HepG2 (cell line): ENCODE results near the gene TMBIM1. TPM values are rescaled to one million over a fixed set of nuclear protein-coding genes. Genes with fewer than 3 reads are reported as not detected.

Experiments
- AHR ChIP-seq: IDR thresholded peaks from 2 replicates; pipeline ENCODE4 v1.6.1; 2018; ENCODE audit warnings: missing genetic modification reagents, missing compliant biosample characterization
- ARNT2 ChIP-seq: sonication (generic); formaldehyde crosslinking; IDR thresholded peaks from 2 replicates; pipeline ENCODE4 v1.8.0; 2022; ENCODE audit warnings: mild to moderate bottlenecking, low read depth, missing genetic modification reagents, moderate library complexity
- ATRX ChIP-seq: sonication (generic); formaldehyde crosslinking; IDR thresholded peaks from 2 replicates; pipeline ENCODE4 v1.4.0; 2020; ENCODE audit warnings: missing genetic modification reagents, borderline replicate concordance
- CBFB ChIP-seq: sonication (generic); formaldehyde crosslinking; IDR thresholded peaks from 2 replicates; pipeline ENCODE4 v1.4.0; 2020; ENCODE audit warnings: missing genetic modification reagents
- GPBP1L1 ChIP-seq: sonication (generic); formaldehyde crosslinking; IDR thresholded peaks from 2 replicates; pipeline ENCODE4 v1.5.0; 2020; ENCODE audit warnings: mild to moderate bottlenecking, missing genetic modification reagents
- HNF4A ChIP-seq: sonication (generic); formaldehyde crosslinking; IDR thresholded peaks from 2 replicates; pipeline ENCODE4 v1.4.0; 2020; ENCODE audit warnings: missing genetic modification reagents
- HNRNPUL1 ChIP-seq: fragments of 200-400 bp; formaldehyde crosslinking; IDR thresholded peaks from 2 replicates; pipeline ENCODE4 v1.6.1; 2017; ENCODE audit warnings: low read depth, mild to moderate bottlenecking, low read length, moderate library complexity
- JUN ChIP-seq: sonication (generic); formaldehyde crosslinking; IDR thresholded peaks from 2 replicates; pipeline ENCODE4 v1.4.0; 2020; ENCODE audit warnings: mild to moderate bottlenecking, missing genetic modification reagents
- MIER3 ChIP-seq: IDR thresholded peaks from 2 replicates; pipeline ENCODE4 v1.6.1; 2016; ENCODE audit warnings: missing compliant biosample characterization, borderline replicate concordance
- NKX3-1 ChIP-seq: sonication (generic); formaldehyde crosslinking; IDR thresholded peaks from 2 replicates; pipeline ENCODE4 v1.5.0; 2020; ENCODE audit warnings: missing genetic modification reagents
- NRL ChIP-seq: sonication (generic); formaldehyde crosslinking; IDR thresholded peaks from 2 replicates; pipeline ENCODE4 v1.5.0; 2020; ENCODE audit warnings: missing genetic modification reagents, mild to moderate bottlenecking, moderate library complexity, borderline replicate concordance
- SRF ChIP-seq: IDR thresholded peaks from 2 replicates; pipeline ENCODE4 v1.6.1; 2011; ENCODE audit warnings: mild to moderate bottlenecking, low read depth, low read length, moderate library complexity
- TBX2 ChIP-seq: sonication (generic); formaldehyde crosslinking; IDR thresholded peaks from 2 replicates; pipeline ENCODE4 v1.5.0; 2020; ENCODE audit warnings: missing genetic modification reagents, mild to moderate bottlenecking, borderline replicate concordance
- U2AF1 ChIP-seq: fragments of 200-400 bp; formaldehyde crosslinking; optimal IDR thresholded peaks from 2 replicates; pipeline ENCODE3; 2017; ENCODE audit warnings: mild to moderate bottlenecking, low read depth, low read length
- ZBTB1 ChIP-seq: sonication (generic); formaldehyde crosslinking; IDR thresholded peaks from 2 replicates; pipeline ENCODE4 v1.4.0; 2020; ENCODE audit warnings: missing genetic modification reagents, borderline replicate concordance
- ZBTB8A ChIP-seq: sonication (generic); formaldehyde crosslinking; IDR thresholded peaks from 2 replicates; pipeline ENCODE4 v1.4.0; 2020; ENCODE audit warnings: mild to moderate bottlenecking, low read depth, missing genetic modification reagents, borderline replicate concordance
- ZFP36 ChIP-seq: fragments of 150-350 bp; IDR thresholded peaks from 2 replicates; pipeline ENCODE4 v1.6.1; 2018; ENCODE audit warnings: borderline replicate concordance, low read length, low read depth; ENCODE audit not compliant: partially characterized antibody
- ZFP36L2 ChIP-seq: sonication (generic); formaldehyde crosslinking; IDR thresholded peaks from 2 replicates; pipeline ENCODE4 v1.4.0; 2020; ENCODE audit warnings: missing genetic modification reagents
- ZMAT3 ChIP-seq: sonication (generic); formaldehyde crosslinking; conservative IDR thresholded peaks from 2 replicates; pipeline ENCODE4 v1.7.0; 2021; ENCODE audit warnings: missing genetic modification reagents
- ZNF274 ChIP-seq: sonication (generic); formaldehyde crosslinking; IDR thresholded peaks from 2 replicates; pipeline ENCODE4 v1.5.1; 2020; ENCODE audit warnings: mild to moderate bottlenecking, missing genetic modification reagents
- ZNF510 ChIP-seq: sonication (generic); formaldehyde crosslinking; IDR thresholded peaks from 2 replicates; pipeline ENCODE4 v1.4.0; 2020; ENCODE audit warnings: low read depth, mild to moderate bottlenecking, missing genetic modification reagents
- ZNF572 ChIP-seq: sonication (generic); formaldehyde crosslinking; IDR thresholded peaks from 2 replicates; pipeline ENCODE4 v1.5.1; 2020; ENCODE audit warnings: mild to moderate bottlenecking, missing genetic modification reagents
- ZNF839 ChIP-seq: sonication (generic); formaldehyde crosslinking; IDR thresholded peaks from 2 replicates; pipeline ENCODE4 v1.4.0; 2020; ENCODE audit warnings: missing genetic modification reagents, mild to moderate bottlenecking, borderline replicate concordance
- ZSCAN12 ChIP-seq: sonication (generic); formaldehyde crosslinking; IDR thresholded peaks from 2 replicates; pipeline ENCODE4 v1.9.0; 2021; ENCODE audit warnings: mild to moderate bottlenecking, missing genetic modification reagents
- ZSCAN22 ChIP-seq: sonication (generic); formaldehyde crosslinking; IDR thresholded peaks from 2 replicates; pipeline ENCODE4 v1.4.0; 2020; ENCODE audit warnings: mild to moderate bottlenecking, missing genetic modification reagents
- polyA plus RNA-seq, 8 experiments: library from polyadenylated mRNA; depleted of rRNA in 3 of 8; stranded (reverse) in 7 of 8; unstranded in 1 of 8; fragments of >200 nt; fragmentation: Illumina TruSeq in 4 of 8; extraction: Trizol in 4 of 8; gene quantifications; 2 replicates each; pipeline versions ENCODE4 v1.2.1 to v1.2.3, GENCODE V29; 2011 to 2016; ENCODE audit warnings: low read depth in 4 of 8, missing spikeins in 1 of 8, mixed read lengths in 1 of 8; ENCODE audit not compliant: insufficient read depth in 1 of 8
- total RNA-seq, 5 experiments: library from RNA; depleted of rRNA; stranded (reverse); fragments of >200 nt; fragmentation: Illumina TruSeq; extraction: Trizol; gene quantifications; 2 replicates each; pipeline ENCODE4 v1.2.3, GENCODE V29; 2016; ENCODE audit warnings: low read depth in 1 of 5
- TF ChIP-seq, protein P1 (sequence below): IDR thresholded peaks from 2 replicates; pipeline ENCODE4 v1.6.1; 2018; ENCODE audit warnings: missing genetic modification reagents
- TF ChIP-seq, protein P2 (sequence below): sonication (generic); formaldehyde crosslinking; IDR thresholded peaks from 2 replicates; pipeline ENCODE4 v1.9.0; 2022; ENCODE audit warnings: low read depth, missing genetic modification reagents

Gene TMBIM1
- total and polyA plus RNA-seq, 2 of the 13 experiments (the other 11 are each of a cell fraction or from before 2014, with no cell fraction given), result 127 to 139 TPM

DNA sequence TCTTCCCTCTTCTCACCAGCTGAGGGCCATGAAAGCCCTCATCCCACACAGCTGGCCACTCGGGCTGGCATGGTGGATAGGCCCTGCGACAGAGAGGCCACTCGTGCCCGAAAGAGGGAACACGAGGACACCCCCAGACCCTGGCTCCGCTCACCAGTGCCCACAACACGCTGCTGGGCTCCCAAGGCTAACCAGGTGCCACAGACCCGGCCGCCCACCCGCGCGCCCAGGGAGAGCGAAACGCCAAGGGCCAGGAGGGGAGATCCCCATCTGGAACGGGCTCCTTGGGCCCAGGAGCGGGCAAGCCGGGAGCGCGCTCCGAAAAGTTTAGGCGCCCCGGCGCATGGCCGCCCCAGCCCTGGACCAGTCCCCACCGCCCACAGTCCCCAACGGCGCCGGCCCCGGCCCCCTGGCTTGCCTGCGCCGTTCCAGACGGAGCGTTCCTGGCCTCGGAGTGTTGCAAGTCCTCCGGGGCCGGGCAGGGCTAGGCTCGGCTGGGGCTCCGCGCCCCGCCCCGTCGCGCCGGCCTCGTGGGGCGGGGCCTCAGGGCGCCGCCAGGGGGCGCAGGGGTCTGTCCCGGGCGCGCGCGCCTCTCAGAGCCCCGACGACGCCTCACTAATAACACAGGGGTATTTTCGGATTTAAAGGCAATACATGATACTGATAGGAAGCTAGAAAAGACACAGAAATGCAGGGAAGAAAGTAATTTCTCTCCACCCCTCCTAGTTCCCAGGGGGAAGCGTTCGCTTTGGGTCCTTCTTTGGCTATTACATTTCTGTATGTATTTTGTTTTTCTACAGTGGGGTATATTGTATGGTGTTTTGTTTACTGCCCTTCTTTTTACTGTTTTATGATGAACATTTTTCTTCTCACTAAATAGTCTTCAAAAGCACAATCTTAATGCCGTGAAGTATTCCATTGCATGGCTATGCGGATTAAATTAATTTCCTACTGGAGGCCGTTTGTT is at the start of gene TMBIM1 (continued):
- TF ChIP-seq CBFB (CRISPR knock-in tag), result no peak
- no peak for TF ChIP-seq ZBTB1 (CRISPR knock-in tag)
- TF ChIP-seq ZFP36L2 (CRISPR knock-in tag), result no peak
- 0 out of 2 replicates have a peak, but pooled peaks have one; percentile 28 for TF ChIP-seq ARNT2
- TF ChIP-seq JUN (CRISPR knock-in tag), result no peak
- TF ChIP-seq GPBP1L1 (CRISPR knock-in tag), result no peak
- peak; percentile 95; the same call in 1 of the 2 replicates for TF ChIP-seq AHR (CRISPR knock-in tag)
- no peak for TF ChIP-seq HNRNPUL1
- TF ChIP-seq ZNF839, result 0 out of 2 replicates have a peak, but pooled peaks have one; percentile 47
- TF ChIP-seq U2AF1, result no peak
- TF ChIP-seq ATRX (CRISPR knock-in tag), result no peak
- peak; percentile 48; the same call in 1 of the 2 replicates for TF ChIP-seq NKX3-1 (CRISPR knock-in tag)
- TF ChIP-seq MIER3 (CRISPR knock-in tag), result no peak
- TF ChIP-seq ZNF572, result no peak
- TF ChIP-seq ZNF510 (CRISPR knock-in tag), result peak; percentile 76; the same call in 1 of the 2 replicates
- TF ChIP-seq, protein P1, sequence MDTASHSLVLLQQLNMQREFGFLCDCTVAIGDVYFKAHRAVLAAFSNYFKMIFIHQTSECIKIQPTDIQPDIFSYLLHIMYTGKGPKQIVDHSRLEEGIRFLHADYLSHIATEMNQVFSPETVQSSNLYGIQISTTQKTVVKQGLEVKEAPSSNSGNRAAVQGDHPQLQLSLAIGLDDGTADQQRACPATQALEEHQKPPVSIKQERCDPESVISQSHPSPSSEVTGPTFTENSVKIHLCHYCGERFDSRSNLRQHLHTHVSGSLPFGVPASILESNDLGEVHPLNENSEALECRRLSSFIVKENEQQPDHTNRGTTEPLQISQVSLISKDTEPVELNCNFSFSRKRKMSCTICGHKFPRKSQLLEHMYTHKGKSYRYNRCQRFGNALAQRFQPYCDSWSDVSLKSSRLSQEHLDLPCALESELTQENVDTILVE (CRISPR knock-in tag), result no peak
- no peak; the same call in 1 of the 2 replicates for TF ChIP-seq ZNF274 (CRISPR knock-in tag)
- TF ChIP-seq SRF, result no peak
- TF ChIP-seq ZBTB8A (CRISPR knock-in tag), result no peak
- TF ChIP-seq ZSCAN22 (CRISPR knock-in tag), result peak; percentile 69; the same call in 1 of the 2 replicates
- TF ChIP-seq NRL, result peak; percentile 63; the same call in 1 of the 2 replicates
- TF ChIP-seq ZFP36, result no peak
- TF ChIP-seq HNF4A (CRISPR knock-in tag), result peak; percentile 19; the same call in 1 of the 2 replicates
- peak; percentile 79 for TF ChIP-seq TBX2 (CRISPR knock-in tag)
- peak; percentile 93 for TF ChIP-seq ZSCAN12 (CRISPR knock-in tag)
- peak; percentile 92 for TF ChIP-seq ZMAT3 (CRISPR knock-in tag)
- TF ChIP-seq, protein P2, sequence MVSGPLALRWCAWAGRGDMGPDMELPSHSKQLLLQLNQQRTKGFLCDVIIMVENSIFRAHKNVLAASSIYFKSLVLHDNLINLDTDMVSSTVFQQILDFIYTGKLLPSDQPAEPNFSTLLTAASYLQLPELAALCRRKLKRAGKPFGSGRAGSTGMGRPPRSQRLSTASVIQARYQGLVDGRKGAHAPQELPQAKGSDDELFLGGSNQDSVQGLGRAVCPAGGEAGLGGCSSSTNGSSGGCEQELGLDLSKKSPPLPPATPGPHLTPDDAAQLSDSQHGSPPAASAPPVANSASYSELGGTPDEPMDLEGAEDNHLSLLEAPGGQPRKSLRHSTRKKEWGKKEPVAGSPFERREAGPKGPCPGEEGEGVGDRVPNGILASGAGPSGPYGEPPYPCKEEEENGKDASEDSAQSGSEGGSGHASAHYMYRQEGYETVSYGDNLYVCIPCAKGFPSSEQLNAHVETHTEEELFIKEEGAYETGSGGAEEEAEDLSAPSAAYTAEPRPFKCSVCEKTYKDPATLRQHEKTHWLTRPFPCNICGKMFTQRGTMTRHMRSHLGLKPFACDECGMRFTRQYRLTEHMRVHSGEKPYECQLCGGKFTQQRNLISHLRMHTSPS (CRISPR knock-in tag), result 0 out of 2 replicates have a peak, but pooled peaks have one; percentile 41
